Putamen (tissue), 1 donor: Measurements from ENCODE around the gene SLC7A4.
A peak's percentile ranks its signal among the peaks of the same experiment; 100 is the strongest.
"Not testable (repeated sequence)": the region's sequence is repeated elsewhere in the genome, so short reads cannot be mapped to it uniquely, and the experiment has no call there.

ENCODE experiments used
- DNase-seq: peaks from one replicate; pipeline ENCODE4 v3.0.0-alpha.2; 2016; ENCODE audit warnings: low spot score

SLC7A4 gene

DNA sequence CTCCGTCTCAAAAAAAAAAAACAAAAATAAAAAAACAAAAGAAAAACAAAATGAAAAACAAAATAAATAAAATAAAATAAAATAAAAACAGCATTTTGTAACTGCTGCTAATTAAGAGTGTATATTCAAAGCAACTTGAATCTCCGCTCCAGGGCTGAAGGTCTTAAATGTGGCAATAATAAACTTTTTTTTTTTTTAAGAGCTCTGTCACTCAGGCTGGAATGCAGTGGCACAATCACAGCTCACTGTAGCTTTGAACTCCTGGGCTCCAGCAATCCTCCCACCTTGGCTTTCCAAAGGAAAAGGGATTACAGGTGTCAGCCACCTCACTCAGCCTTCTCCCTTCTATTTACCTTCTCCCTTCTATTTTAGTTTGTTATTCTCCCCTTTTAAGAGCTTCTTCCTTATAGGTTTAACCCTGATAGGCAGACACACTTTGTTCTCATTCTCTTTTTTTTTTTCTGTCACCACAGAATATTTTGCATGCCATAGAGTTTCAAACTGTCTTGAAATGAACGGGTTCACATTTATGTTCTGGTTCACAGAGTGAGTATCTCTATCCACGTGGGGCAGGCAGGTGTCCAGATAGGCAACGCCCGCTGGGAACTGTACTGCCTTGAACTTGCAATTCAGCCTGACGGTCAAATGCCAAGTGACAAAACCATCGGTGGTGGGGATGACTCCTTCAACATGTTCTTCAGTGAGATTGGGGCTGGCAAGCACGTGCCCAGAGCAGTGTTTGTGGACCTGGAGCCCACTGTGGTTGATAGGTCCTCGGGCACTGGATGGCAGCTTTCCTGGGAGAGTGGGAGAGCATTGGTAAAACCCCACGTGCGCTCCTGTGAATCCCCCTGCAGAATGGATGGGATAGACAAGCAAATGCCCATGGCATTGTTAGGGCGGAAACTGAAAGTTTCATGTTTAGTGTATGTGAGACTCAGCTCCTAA, 32.8 kb upstream of the SLC7A4 start:
- no peak for DNase-seq

DNA sequence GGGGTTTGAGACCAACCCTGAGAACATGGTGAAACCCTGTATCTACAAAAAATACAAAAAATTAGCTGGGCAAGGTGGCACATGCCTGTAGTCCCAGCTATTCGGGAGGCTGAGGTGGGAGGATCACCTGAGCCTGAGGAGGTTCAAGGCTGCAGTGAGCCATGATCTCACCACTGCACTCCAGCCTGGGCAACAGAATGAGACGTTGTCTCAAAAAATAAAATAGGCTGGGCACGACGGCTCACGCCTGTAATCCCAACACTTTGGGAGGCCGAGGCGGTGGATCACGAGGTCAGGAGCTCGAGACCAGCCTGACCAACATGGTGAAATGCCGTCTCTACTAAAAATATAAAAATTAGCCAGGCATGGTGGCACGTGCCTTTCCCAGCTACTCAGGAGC, 32.1 kb upstream of the SLC7A4 start:
- not testable (repeated sequence) for DNase-seq

DNA sequence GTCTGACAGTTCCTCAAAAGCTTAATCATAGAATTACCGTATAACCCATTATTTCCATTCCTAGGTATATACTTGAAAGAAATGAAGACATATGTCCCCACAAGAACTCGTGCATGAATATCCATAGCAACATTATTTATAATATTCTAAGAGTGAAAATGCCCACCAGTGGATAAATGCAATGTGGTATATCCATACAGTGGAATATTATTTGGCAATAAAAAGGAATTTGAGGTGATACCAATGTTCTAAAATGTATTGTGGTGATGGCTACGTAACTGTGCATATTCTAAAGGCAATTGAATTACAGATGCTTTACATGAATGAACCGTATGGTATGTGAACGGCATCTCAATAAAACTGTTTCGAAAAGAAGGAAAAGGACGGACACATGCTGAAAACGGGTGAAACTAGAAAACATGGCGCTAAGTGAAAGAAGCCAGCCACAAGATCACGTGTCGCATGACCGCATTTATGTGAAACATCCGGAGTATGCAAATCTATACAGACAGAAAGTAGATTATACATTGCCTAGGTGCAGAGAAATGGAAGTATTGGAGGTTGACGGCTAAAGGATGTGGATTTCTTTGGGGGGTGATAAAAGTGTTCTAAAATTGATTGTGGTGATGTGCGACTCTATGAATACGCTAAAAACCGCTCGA, 29.4 kb upstream of the SLC7A4 start:
- not testable (repeated sequence) for DNase-seq

DNA sequence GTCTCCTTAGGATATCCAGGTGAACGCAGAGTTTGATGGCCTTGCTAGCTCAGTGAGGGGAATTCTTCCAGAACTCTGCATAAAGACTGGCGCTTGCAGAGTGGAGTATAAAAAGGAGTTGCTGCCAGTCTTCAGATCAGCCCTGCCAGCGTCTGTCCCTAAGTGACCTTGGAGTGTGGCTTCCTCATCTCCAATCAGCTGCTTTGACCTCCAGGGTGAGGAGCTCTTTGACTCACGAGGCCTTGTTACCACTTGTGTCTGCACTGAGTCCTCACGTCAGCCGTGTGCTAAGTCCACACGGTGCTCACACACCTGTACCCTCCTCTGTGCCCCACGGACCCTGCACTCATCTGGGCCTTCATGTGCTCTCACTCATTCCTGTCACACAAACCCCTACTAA, 28.0 kb upstream of the SLC7A4 start:
- not testable (repeated sequence) for DNase-seq

DNA sequence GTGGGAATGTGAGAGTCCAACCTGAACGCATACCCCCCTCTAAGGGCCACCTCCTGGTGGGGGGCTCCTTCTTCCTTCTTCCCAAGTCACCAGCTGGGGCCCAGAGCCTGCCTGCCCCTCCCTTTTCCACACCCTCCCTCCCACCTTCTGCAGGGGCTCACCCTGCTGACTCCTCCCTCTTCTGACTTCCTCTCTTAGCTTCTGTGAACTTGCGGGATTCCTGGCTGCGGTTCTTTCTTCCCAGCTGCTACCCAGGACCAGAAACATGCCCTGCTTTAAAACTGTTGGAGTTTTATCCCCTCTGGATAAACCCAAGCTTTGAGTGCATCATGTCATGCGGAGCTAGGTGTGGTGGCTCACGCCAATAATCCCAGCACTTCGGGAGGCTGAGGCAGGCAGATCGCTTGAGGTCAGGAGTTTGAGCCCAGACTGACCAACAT, 23.5 kb upstream of the SLC7A4 start:
- no peak for DNase-seq

DNA sequence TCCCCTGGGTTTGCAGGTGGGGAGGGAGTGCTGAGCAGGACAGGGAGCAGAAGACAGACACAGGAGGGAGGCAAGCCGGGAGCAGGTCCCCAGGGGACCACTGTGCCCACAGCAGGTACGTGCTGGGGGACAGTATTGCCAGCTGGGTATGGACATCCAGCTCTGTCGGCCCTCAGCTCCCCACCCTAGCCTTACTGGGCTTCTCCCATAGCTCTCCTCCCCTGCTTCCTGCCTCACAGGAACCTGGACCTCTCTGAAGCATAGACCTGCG, 23.1 kb upstream of the SLC7A4 start:
- no peak for DNase-seq

DNA sequence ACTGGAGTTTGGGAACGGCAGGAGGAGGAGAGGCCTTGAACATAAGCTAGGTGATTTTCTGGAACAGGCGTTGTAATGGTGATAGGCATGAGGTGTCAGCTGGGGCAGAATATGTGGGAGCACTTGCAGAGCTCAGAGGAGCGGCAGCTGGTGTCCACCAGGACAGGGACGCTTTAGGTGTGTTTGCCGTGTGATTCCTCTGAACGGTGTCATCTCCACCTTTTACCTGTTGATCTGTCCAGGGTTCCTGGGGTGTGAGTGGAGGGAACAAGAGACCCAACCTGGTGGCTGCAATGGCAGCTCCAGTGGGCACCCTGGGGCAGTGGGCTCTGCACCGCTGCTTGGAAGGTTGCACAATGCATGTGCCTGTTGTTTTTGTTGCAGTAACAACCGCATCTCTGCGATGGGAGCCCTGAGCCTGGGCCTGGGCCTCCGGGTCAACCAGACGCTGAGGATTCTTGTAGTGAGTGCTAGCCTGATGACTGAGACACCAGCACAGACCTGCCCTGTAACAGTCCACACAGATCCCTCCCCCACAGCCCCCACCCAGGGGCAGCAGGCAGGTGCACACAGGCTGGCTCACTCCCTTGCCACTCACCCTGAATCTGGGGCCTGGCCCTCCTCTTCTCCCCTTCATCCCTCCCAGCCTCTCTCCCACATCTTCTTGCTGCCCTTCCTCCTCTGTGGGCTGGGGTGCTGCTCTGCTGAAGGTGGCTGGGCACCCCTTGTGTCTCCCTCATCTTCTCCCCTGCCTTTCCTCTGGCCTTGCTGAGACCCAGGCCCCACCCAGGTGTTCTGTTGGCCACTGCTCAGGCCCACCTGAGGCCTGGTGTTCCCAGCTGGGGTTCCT, 22.6 kb upstream of the SLC7A4 start:
- no peak for DNase-seq

DNA sequence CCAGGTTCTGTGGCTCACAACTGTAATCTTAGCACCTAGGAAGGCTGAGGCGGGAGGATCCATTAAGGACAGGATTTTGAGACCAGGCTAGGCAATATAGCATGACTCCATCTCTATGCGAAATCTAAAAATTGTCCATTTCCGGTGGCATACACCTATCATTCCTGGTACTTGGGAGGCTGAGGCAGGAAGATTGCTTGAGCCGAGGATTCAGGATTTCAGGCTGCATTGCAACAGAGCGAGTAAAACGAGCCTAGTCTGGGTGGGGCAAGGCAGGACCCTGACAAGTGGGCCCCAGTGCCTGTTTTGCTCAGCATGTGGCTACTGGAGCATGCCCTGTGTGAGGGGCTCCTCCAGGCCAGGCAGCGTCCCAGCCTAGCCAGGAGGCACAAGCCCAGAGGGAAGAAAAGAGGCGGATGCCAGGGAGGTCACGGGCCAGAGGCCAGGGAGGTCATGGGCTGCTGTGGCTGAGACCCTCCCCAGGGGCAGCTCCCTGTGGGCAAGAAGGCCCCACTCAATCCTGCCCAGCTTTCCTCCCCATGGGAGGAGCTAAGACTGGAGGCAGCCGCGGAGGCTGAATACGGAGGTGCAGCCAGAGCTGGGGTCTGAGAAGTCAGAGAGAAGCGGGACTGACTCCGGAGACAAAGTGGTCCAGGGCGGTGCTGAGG, 21.8 kb upstream of the SLC7A4 start:
- DNase-seq, result no peak

DNA sequence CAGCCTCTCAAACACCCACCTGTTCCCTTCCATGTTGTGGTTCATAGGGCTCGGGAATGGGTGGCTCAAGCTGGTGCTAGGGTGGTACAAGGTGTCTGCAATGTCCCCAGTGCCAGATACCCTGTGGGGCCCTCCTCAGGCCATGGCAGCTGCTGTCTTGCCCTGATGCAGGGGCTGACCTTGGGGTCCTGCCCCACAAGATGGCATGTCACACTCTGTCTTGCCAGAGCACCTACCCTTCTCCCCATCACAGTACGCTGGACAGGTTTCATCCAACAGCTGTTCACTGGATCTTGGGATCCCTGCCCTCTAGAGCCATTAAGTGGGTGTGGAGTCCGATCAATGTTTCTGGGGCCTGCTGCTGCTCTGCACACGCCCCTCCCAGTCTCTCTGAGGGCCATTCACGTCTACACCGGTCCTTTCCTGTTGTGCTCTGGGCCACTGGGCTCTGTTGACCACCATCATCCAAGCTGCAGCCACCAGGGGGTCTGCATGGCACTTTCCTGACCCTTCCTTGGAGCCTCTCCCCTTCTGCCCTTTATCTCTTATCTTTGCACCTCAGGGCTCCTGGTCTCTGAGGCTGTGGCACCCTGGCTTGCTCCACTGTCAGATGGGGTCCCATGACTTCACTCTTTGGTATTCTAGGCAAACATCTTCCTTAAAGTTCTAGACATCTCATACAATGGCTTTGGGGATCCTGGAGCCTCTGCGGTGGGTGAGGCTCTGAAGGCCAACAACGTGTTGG, 20.5 kb upstream of the SLC7A4 start:
- DNase-seq, result no peak

DNA sequence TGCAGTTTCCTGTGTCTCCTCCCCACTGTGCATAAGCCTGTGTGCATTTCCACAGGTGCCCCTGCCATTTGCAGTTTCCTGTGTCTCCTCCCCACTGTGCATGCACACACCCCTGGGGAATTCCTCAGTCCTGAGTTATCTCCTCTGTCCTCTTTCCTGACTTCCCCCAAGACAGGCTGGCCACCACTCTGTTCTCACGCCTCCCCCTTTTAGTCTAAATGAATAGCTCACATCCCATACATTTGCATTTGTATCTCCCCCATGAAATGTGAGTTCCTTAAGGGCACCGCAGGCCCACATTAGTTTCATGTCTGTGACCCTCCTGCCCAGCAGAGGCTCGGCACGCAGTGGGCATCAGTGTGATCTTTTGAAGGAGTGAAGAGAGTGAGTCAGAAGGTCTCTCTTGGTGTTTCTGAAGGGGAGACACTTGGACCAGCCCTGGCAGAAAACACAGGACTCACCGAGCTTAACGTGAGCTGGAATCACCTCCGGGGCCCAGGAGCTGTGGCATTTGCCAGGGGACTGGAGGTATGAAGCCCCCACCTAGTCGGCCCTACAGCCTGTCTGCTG, 19.6 kb upstream of the SLC7A4 start:
- no peak for DNase-seq

DNA sequence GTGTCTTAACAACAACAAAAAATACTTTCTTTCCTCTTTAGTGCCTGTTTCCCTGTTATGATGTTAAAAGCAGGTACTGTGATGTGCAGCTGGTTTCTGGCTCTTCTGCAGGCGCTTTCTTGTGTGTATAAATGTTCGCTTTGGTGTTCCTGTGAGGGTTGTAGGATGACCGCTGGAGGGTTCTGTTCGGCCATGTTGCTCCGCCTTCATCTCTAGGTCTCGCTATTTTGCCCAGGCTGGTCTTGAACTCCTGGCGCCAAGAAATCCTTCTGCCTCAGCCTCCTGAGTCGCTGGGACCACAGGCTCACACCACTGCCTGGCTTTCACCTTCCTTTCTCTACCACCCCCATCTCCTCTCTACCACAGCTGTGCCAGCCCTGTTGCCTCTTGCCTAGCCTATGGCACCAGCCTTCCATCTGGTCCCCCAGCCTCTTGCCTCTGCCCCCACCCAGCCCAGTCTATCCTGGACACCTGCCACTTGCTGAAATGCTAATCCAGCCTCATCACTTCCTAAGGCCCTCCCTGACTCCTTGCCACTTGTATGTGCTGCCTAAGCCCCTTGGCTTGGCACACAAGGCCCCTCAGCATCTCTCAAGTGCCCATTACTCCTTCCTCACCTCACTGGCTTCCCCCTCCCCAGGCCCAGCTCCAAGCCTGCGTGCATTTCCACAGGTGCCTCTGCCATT, 18.9 kb upstream of the SLC7A4 start:
- no peak for DNase-seq

DNA sequence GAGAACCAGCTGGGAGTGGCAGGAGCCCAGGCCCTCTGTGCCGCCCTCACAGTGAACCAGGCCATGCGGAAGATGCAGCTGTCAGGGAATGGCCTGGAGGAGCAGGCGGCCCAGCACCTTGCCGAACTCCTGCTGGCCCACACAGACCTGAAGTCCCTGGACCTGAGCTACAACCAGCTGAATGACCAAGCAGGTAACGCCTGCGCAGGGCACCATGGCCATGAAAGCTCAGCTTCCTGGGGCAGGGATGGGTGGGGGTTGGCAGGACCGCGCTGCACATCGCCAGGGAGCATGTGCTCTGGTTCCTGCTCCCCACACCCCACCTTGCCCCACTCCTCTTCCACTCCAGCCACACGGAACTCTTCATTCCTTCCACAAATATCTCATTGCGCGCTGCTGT, 16.6 kb upstream of the SLC7A4 start:
- not testable (repeated sequence) for DNase-seq

DNA sequence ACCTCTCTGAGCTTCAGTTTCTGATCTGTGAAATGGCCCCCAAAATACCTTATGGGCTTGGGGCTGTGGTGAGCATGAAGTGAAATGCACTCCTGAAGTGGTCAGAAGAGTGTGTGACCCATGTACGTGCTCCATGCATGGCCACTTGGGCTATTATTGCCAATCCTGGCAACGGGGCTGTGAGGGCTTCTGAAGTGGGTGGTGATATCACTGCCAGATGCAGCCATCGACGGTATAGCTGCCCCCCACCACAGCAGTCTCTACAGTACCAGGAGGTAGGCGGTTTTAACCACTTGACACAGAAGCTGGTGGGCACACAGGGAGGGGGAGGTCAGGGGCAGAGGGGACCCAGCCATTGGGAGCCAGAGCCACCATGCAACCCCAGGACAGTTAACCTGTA, 16.1 kb upstream of the SLC7A4 start:
- not testable (repeated sequence) for DNase-seq

DNA sequence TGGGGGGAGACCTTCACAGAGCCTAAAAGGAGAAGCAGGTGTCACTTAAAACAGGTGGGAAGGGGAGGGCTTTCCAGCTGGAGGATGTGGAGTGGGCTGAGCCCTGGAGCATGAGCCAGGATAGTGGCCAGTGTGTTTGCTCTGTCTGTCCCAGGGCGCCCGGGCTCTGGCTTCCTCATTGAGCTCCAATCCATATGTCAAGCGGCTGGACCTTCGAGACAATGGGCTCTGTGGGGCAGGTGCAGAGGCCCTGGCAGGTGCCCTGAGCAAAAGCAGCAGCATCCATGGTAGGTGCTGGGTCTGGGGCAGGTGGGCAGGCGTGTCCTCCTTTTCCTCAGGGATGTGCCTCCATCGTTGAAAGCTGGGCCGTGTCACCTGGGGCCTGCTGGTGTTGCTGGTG, 15.4 kb upstream of the SLC7A4 start:
- no peak for DNase-seq

DNA sequence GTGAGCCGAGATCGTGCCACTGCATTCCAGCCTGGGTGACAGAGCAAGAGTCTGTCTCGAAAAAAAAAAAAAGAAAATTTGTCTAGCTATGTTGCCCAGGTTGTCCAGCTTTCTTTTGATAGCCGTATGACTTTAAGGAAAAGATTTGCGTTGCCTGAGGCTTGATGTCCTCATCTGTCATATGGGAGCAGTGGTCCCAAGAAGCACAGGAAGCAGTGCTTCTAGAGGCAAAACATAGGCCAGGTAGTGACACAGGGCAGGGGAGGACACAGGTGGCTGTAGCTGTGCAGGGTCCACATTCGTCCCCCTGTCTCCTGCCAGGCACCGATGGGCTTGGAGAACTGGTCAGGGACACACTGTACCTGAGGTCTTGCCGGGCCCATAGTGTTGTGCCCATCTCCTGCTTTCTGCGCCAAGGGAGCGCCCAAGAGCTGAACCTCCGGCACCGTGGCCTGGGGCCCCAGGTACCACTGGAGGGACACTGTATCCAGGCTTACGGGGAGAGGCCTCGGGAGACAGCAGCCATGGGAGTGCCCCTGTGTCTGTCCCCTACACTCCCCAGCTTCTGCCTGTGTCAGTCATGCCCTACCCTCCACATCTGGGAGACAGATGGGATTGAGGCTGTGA, 14.8 kb upstream of the SLC7A4 start:
- no peak for DNase-seq

DNA sequence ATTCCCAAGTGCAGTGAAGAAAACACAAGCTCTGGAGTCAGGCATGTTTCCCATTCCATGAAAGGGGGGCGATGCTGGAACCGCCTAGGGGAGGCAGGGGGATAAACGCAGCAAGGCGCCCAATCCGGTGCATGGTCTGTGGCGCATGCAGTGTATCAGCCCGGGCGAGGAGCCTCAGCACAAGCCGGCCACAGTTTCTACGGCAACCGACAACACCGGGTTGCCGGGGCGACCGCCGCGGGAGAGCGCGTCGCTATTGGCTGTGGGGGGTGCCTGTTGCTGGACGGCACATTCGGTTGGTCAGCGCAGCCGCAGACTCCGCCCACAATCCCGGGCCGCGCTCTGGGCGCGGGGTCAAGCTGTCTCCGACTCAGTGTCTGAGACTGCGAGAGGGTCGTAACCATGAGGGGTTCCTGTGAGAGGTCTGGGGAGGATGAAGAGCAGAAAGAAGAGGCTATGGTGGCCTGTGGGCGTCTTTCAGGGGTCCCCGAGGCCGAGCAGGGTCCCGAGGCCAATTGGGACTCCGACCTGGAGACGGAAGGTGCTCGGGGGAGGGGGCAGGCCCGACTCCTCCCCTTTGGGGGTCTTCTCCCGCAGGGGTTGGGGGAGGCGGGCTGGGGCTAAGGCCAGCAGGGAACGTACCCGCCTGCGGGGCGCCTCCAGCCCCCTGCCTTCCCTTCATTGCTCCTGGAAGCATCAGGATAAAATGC, 13.4 kb upstream of the SLC7A4 start, which contains the start of gene LRRC74B:
Gene LRRC74B (plus strand): TSS at position 362 of the 710 bp plus-strand sequence. CDS start 41 bp downstream, at position 403.
- DNase-seq, result peak; percentile 83

DNA sequence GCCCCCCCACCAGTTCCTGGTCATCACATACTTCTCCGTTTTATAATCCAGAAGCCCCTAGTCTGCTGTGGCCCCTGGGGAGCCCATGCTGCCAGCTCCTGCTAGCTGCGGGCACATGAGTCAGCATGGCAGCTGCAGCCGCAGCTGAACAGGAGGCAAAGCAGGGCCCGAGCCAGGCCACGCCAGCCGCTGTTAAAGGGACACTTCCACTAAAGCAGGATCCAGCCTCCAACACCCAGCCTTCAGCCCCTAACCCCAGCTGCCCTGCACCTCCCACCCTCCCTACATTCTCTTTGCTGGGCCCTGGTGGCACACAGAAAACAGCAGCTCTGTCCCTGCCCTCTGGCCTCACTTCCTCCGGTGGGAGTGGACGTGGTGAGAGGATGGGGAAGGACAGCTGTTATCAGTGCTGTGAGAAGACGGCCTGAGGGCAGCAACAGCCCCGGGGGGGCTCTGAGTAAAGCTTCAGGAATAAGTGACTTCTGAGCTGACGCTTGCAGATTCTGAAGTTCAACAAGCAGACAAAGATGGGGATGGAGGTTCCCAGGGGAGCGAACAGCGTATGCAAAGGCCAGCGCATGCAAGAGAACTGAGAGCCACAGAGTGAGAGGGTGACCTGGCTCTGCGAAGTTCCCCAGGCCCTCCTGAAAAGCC, 12.7 kb upstream of the SLC7A4 start:
- DNase-seq, result no peak

DNA sequence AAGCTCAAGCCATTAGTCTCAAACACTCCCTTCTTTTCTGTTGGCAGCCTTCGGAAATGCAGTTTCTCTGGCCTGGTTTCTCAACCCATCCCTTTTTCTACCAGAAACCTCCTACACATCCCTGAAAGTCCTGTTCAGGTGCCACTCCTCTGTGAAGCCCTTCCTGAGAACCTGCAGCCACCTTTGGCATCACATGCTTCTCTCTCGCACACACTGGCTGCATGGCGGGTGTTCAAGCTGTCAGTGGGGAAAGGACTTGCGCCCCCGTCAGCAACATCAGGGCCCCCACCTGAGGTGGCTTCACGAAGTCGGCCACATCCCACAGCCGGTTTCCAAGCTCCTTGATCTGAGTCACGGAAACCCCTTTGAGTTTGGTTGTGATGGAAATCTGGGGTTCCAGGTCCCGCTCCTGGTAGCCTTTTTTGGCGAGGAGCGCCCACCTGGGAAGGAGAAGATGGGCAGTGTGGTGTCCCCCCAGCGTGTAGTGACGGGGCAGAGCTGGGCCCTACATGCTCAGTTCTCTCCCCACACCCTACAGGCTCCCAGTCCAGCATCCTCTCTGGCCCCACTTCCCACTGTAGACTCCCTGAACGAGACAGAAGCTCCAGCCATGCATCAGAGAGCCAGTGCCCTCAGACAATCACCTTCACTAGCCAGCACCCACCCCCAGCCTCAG, 11.6 kb upstream of the SLC7A4 start:
- no peak for DNase-seq
